ENCODE measurements around the gene ZNF552. TPM values are rescaled to one million over a fixed set of nuclear protein-coding genes. Genes with fewer than 3 reads are reported as not detected.
A peak's percentile ranks its signal among the peaks of the same experiment; 100 is the strongest.

ZNF552 gene
- total and polyA plus RNA-seq, 2 donors (not counting 1 experiment from before 2014, with no cell fraction given), result 6.7 to 21.7 TPM

- no peak for ATAC-seq (ENCODE audit: low read depth)
- no peaks in the 10 kb centered on the region for H3K27me3 Mint-ChIP-seq
- no peak overlapping the region for H3K4me3 Mint-ChIP-seq
- peaks cover 40% of the 10 kb centered on the region for H3K4me1 Mint-ChIP-seq
- peaks cover 13 to 73% of the 10 kb centered on the region in 2 experiments for H3K36me3 ChIP-seq (replicated peaks in 1 of 2; ENCODE audit: control extremely low read depth in 1 of 2, control insufficient read depth in 1 of 2, extremely low read depth in 1 of 2, insufficient read depth in 2 of 2, low read length in 1 of 2)
- no peak overlapping the region for H3K9ac ChIP-seq (ENCODE audit: low read length)
- peaks cover 16% of the 10 kb centered on the region for H3K9me3 Mint-ChIP-seq (ENCODE audit: insufficient read depth)
- H3K27ac Mint-ChIP-seq, result no peak overlapping the region
- intact Hi-C loops (cut with micrococcal nuclease), result no loop called here
- ChIA-PET POLR2A (no interaction called here), CTCF (no interaction called here)
- peaks cover 0 to 53% (median 34%) of the 10 kb centered on the region in 3 donors for H3K9me3 ChIP-seq (ENCODE audit: control extremely low read depth in 1 of 3, control insufficient read depth in 2 of 3, insufficient read depth in 1 of 3, low read length in 2 of 3)
- peaks cover 43% of the 10 kb centered on the region for H4K20me1 ChIP-seq (ENCODE audit: control insufficient read depth, insufficient read depth, low read length, poor library complexity, severe bottlenecking)
- H3K27me3 ChIP-seq (replicated peaks in 1 of 4; ENCODE audit: control extremely low read depth in 1 of 4, control insufficient read depth in 3 of 4, insufficient read depth in 4 of 4, low read length in 3 of 4), result no peaks in the 10 kb centered on the region
- H3K27ac ChIP-seq (ENCODE audit: low read length in 2 of 2), result no peak overlapping the region
- H3K4me2 ChIP-seq (replicated peaks; ENCODE audit: low read depth, low read length, poor library complexity, severe bottlenecking), result no peak overlapping the region
- H3K79me2 ChIP-seq (ENCODE audit: control insufficient read depth, insufficient read depth, low read length), result peaks cover 100% of the 10 kb centered on the region
- TF ChIP-seq, protein P1, sequence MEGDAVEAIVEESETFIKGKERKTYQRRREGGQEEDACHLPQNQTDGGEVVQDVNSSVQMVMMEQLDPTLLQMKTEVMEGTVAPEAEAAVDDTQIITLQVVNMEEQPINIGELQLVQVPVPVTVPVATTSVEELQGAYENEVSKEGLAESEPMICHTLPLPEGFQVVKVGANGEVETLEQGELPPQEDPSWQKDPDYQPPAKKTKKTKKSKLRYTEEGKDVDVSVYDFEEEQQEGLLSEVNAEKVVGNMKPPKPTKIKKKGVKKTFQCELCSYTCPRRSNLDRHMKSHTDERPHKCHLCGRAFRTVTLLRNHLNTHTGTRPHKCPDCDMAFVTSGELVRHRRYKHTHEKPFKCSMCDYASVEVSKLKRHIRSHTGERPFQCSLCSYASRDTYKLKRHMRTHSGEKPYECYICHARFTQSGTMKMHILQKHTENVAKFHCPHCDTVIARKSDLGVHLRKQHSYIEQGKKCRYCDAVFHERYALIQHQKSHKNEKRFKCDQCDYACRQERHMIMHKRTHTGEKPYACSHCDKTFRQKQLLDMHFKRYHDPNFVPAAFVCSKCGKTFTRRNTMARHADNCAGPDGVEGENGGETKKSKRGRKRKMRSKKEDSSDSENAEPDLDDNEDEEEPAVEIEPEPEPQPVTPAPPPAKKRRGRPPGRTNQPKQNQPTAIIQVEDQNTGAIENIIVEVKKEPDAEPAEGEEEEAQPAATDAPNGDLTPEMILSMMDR (IDR thresholded peaks at IDR 0.05), result no peak
- no peak for TF ChIP-seq EZH2 (IDR thresholded peaks at IDR 0.05; ENCODE audit: borderline replicate concordance, insufficient read depth, low read depth, low read length, poor library complexity, severe bottlenecking)
- no peak overlapping the region for H2AFZ ChIP-seq (ENCODE audit: insufficient read depth, low read depth, low read length, poor library complexity, severe bottlenecking)
- no peak overlapping the region for H3K4me3 ChIP-seq (ENCODE audit: control extremely low read depth in 1 of 5, extremely low read depth in 1 of 5, insufficient read depth in 1 of 5, low read depth in 2 of 5, low read length in 4 of 5)
- 100% methylated on average over 3 of the region's 6 CpGs for WGBS (ENCODE audit: insufficient coverage)
- peaks cover 12 to 41% of the 10 kb centered on the region in 2 donors for H3K4me1 ChIP-seq (ENCODE audit: control insufficient read depth in 2 of 2, insufficient read depth in 2 of 2, low read length in 2 of 2)
- no peak for DNase-seq
Observed at GRCh38 chr19:57776764-57777296, 37.9 kb downstream of the ZNF552 start.

DNA sequence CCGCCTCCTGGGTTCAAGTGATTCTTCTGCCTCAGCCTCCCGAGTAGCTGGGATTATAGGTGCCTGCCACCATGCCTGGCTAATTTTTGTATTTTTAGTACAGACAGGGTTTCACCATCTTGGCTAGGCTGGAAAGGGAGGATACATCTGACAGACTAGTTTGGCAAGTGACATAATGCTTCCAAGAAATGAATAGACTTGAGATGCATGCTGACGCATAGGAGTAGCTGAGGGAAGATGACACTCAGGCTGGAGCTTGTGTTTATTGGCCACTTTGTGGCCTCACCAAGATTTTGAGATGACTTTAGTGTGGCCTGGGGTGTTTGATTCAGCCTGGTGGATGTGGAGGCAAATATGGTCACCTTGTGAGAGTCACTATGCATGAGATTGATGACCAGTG, 41.2 kb downstream of the ZNF552 start:
- Histone ChIP-seq H2AFZ (ENCODE audit: insufficient read depth, low read depth, low read length, poor library complexity, severe bottlenecking) (no peak overlapping the region), H3K79me2 (ENCODE audit: control insufficient read depth, insufficient read depth, low read length) (peaks cover 96% of the 10 kb centered on the region), H3K27ac (ENCODE audit: low read length in 2 of 2) (no peak overlapping the region), H3K9me3 (ENCODE audit: control extremely low read depth in 1 of 3, control insufficient read depth in 2 of 3, insufficient read depth in 1 of 3, low read length in 2 of 3) (peaks cover 0 to 52% (median 9%) of the 10 kb centered on the region in 3 donors), H3K4me3 (ENCODE audit: control extremely low read depth in 1 of 5, extremely low read depth in 1 of 5, insufficient read depth in 1 of 5, low read depth in 2 of 5, low read length in 4 of 5) (no peak overlapping the region), H3K9ac (ENCODE audit: low read length) (no peak overlapping the region), H3K4me1 (ENCODE audit: control insufficient read depth in 2 of 2, insufficient read depth in 2 of 2, low read length in 2 of 2) (peaks cover 30 to 67% of the 10 kb centered on the region in 2 donors), H3K36me3 (replicated peaks in 1 of 2; ENCODE audit: control extremely low read depth in 1 of 2, control insufficient read depth in 1 of 2, extremely low read depth in 1 of 2, insufficient read depth in 2 of 2, low read length in 1 of 2) (peaks cover 5 to 43% of the 10 kb centered on the region in 2 experiments), H3K27me3 (replicated peaks in 1 of 4; ENCODE audit: control extremely low read depth in 1 of 4, control insufficient read depth in 3 of 4, insufficient read depth in 4 of 4, low read length in 3 of 4) (no peaks in the 10 kb centered on the region), H3K4me2 (replicated peaks; ENCODE audit: low read depth, low read length, poor library complexity, severe bottlenecking) (no peak overlapping the region), H4K20me1 (ENCODE audit: control insufficient read depth, insufficient read depth, low read length, poor library complexity, severe bottlenecking) (peaks cover 46% of the 10 kb centered on the region)
- H3K9me3 Mint-ChIP-seq (ENCODE audit: insufficient read depth), result peaks cover 6% of the 10 kb centered on the region
- POLR2A ChIA-PET, result no interaction called here
- H3K4me3 Mint-ChIP-seq, result peak overlapping the region; percentile 34
- H3K27ac Mint-ChIP-seq, result peak overlapping the region; percentile 59
- no peaks in the 10 kb centered on the region for H3K27me3 Mint-ChIP-seq
- ATAC-seq (ENCODE audit: low read depth), result no peak
- peaks cover 59% of the 10 kb centered on the region for H3K4me1 Mint-ChIP-seq
- intact Hi-C loops (cut with micrococcal nuclease), result no loop called here
- CTCF ChIA-PET, result interaction anchor here (0.6 to 0.7 kb wide), 2 partner anchors 18 to 32 kb away, joined by 3 to 4 read pairs; no protein-coding TSS in a partner anchor
- TF ChIP-seq, protein P1 (IDR thresholded peaks at IDR 0.05), result no peak
- DNase-seq, result no peak
- 93% methylated on average over 2 of the region's 3 CpGs for WGBS (ENCODE audit: insufficient coverage)
